HepG2 (cell line): ENCODE measurements around the gene CA10. TPM values are rescaled to one million over a fixed set of nuclear protein-coding genes. Genes with fewer than 3 reads are reported as not detected.

Experiments used
- ATAC-seq: fragments of 200-7000 bp; cut with Tn5 transposase; 3 replicates; pipeline ENCODE4 v1.9.1; 2020; ENCODE audit warnings: mild to moderate bottlenecking, moderate library complexity
- BruUV-seq: library from RNA; stranded (reverse); fragments of 400-500 nt; replicated peaks from 2 replicates; lab custom pipeline; 2021; lab: Mats Ljungman, UMichigan
- CTCF ChIA-PET: fragments of 300-600 bp; formaldehyde crosslinking; extraction: SDS; loops from one replicate; lab custom pipeline; 2021; ENCODE audit warnings: low total read pairs, inconsistent platforms, low intra/inter-chr PET ratio; lab: Yijun Ruan, JAX
- POLR2A ChIA-PET: fragments of 350-600 bp; sonication (Branson Sonifier 250); formaldehyde crosslinking; loops from one replicate; lab custom pipeline; 2020; ENCODE audit warnings: antibody characterized with exemption, inconsistent platforms; lab: Yijun Ruan, JAX
- DNase-seq: peaks from one replicate; pipeline ENCODE4 v3.0.0-alpha.2; 2015; ENCODE audit warnings: low spot score
- FAIRE-seq: peaks from 3 replicates; lab custom pipeline; 2011; peaks lifted over from hg19 to GRCh38; lab: Jason Lieb, UNC
- H2AFZ ChIP-seq: one replicate; pipeline ENCODE4 v1.6.1; 2011; ENCODE audit warnings: low read length, inconsistent platforms
- H3K27ac ChIP-seq: fragments of 300-600 bp; 3 replicates; pipeline ENCODE4 v1.8.0; 2011; ENCODE audit warnings: mixed run types, mild to moderate bottlenecking, mixed read lengths, low read length, inconsistent platforms; ENCODE audit not compliant: insufficient read depth; ENCODE audit errors: extremely low read length
- H3K27me3 ChIP-seq, 2 experiments: fragments of 200-600 bp in 1 of 2; 2 replicates in 1 of 2; 3 replicates in 1 of 2; pipeline versions ENCODE4 v1.6.0 to v1.8.0; 2011; ENCODE audit warnings: low read length in 2 of 2, mild to moderate bottlenecking in 2 of 2, moderate library complexity in 2 of 2, inconsistent platforms in 1 of 2; ENCODE audit not compliant: insufficient read depth in 2 of 2, control insufficient read depth in 1 of 2
- H3K36me3 ChIP-seq, 2 experiments: fragments of 200-600 bp in 1 of 2; replicated peaks in 1 of 2; 2 replicates in 1 of 2; 3 replicates in 1 of 2; pipeline versions ENCODE4 v1.5.1 to v1.8.0; 2011; ENCODE audit warnings: low read length in 2 of 2, inconsistent platforms in 1 of 2; ENCODE audit not compliant: insufficient read depth in 2 of 2, control insufficient read depth in 1 of 2
- H3K4me1 ChIP-seq: 2 replicates; pipeline ENCODE4 v1.5.1; 2012; ENCODE audit warnings: low read length, inconsistent platforms; ENCODE audit not compliant: insufficient read depth
- H3K4me2 ChIP-seq: 2 replicates; pipeline ENCODE4 v1.6.0; 2011; ENCODE audit warnings: low read depth, low read length, inconsistent platforms
- H3K4me3 ChIP-seq, 3 experiments: fragments of 200-600 bp in 1 of 3; sonication (generic), shearing (Covaris generic) in 1 of 3; replicated peaks in 1 of 3; 2 replicates each; pipeline ENCODE4 v1.5.1; 2011 to 2016; ENCODE audit warnings: low read length in 3 of 3, inconsistent platforms in 2 of 3, low read depth in 2 of 3, mild to moderate bottlenecking in 2 of 3, control low read depth in 1 of 3, mixed read lengths in 1 of 3; ENCODE audit not compliant: insufficient read depth in 1 of 3
- H3K79me2 ChIP-seq: one replicate; pipeline ENCODE4 v1.6.1; 2011; ENCODE audit warnings: low read length, inconsistent platforms; ENCODE audit not compliant: insufficient read depth
- H3K9ac ChIP-seq: 2 replicates; pipeline ENCODE4 v1.6.0; 2011; ENCODE audit warnings: mild to moderate bottlenecking, low read depth, low read length, inconsistent platforms; ENCODE audit not compliant: insufficient read depth
- H3K9me3 ChIP-seq: 2 replicates; pipeline ENCODE4 v1.5.1; 2012; ENCODE audit warnings: mild to moderate bottlenecking, low read length
- H4K20me1 ChIP-seq: 2 replicates; pipeline ENCODE4 v1.6.0; 2011; ENCODE audit warnings: inconsistent platforms, mild to moderate bottlenecking, low read length, moderate library complexity; ENCODE audit not compliant: insufficient read depth
- ISX ChIP-seq: sonication (generic); formaldehyde crosslinking; conservative IDR thresholded peaks from 2 replicates; pipeline ENCODE4 v1.5.0; 2020; ENCODE audit warnings: missing genetic modification reagents
- MTF2 ChIP-seq: sonication (generic); formaldehyde crosslinking; IDR thresholded peaks from 2 replicates; pipeline ENCODE4 v1.5.0; 2020; ENCODE audit warnings: missing genetic modification reagents, borderline replicate concordance
- SNAI1 ChIP-seq: sonication (generic); formaldehyde crosslinking; IDR thresholded peaks from 2 replicates; pipeline ENCODE4 v1.5.0; 2020; ENCODE audit warnings: mild to moderate bottlenecking, missing genetic modification reagents, borderline replicate concordance
- SP4 ChIP-seq: sonication (generic); formaldehyde crosslinking; IDR thresholded peaks from 2 replicates; pipeline ENCODE4 v1.8.1; 2023; ENCODE audit warnings: mild to moderate bottlenecking, missing genetic modification reagents
- TOPORS ChIP-seq: sonication (generic); formaldehyde crosslinking; IDR thresholded peaks from 2 replicates; pipeline ENCODE4 v1.8.0; 2023; ENCODE audit warnings: mild to moderate bottlenecking, missing genetic modification reagents
- ZFP1 ChIP-seq: IDR thresholded peaks from 2 replicates; pipeline ENCODE4 v1.6.1; 2016
- ZNF136 ChIP-seq: sonication (generic); formaldehyde crosslinking; IDR thresholded peaks from 2 replicates; pipeline ENCODE4 v1.8.1; 2022; ENCODE audit warnings: low read depth, mild to moderate bottlenecking, moderate library complexity, missing genetic modification reagents
- ZNF292 ChIP-seq: sonication (generic); formaldehyde crosslinking; IDR thresholded peaks from 2 replicates; pipeline ENCODE4 v1.8.1; 2022; ENCODE audit warnings: mild to moderate bottlenecking, low read depth, missing genetic modification reagents, borderline replicate concordance
- ZNF558 ChIP-seq: sonication (generic); formaldehyde crosslinking; IDR thresholded peaks from 2 replicates; pipeline ENCODE4 v1.9.0; 2022; ENCODE audit warnings: mild to moderate bottlenecking, missing genetic modification reagents, borderline replicate concordance
- ZNF598 ChIP-seq: sonication (generic); formaldehyde crosslinking; IDR thresholded peaks from 2 replicates; pipeline ENCODE4 v1.5.1; 2020; ENCODE audit warnings: mild to moderate bottlenecking, missing genetic modification reagents, borderline replicate concordance
- ZNF780A ChIP-seq: sonication (generic); formaldehyde crosslinking; IDR thresholded peaks from 2 replicates; pipeline ENCODE4 v1.8.0; 2022; ENCODE audit warnings: mild to moderate bottlenecking, missing genetic modification reagents, moderate library complexity
- WGBS: methylation state at CpG from one replicate; pipeline ENCODE4 v1.1.6; 2017; ENCODE audit warnings: low lambda C conversion rate; 5-methylcytosine and 5-hydroxymethylcytosine counted together
- in situ Hi-C: cut with HindIII; loops from 2 replicates; pipeline ENCODE4 v1.10.0; 2017; ENCODE audit warnings: low pct_unique_long_range_greater_than_20kb; ENCODE audit not compliant: extremely low pct_ligation_motif_present
- intact Hi-C: fragments of 100-400 bp; cut with micrococcal nuclease; formaldehyde crosslinking; loops from one replicate; pipeline ENCODE4 v1.10.0; 2022; ENCODE audit not compliant: unreplicated experiment
- polyA plus RNA-seq, 8 experiments: library from polyadenylated mRNA; depleted of rRNA in 3 of 8; stranded (reverse) in 7 of 8; unstranded in 1 of 8; fragments of >200 nt; fragmentation: Illumina TruSeq in 4 of 8; extraction: Trizol in 4 of 8; gene quantifications; 2 replicates each; pipeline versions ENCODE4 v1.2.1 to v1.2.3, GENCODE V29; 2011 to 2016; ENCODE audit warnings: low read depth in 4 of 8, missing spikeins in 1 of 8, mixed read lengths in 1 of 8; ENCODE audit not compliant: insufficient read depth in 1 of 8
- total RNA-seq, 5 experiments: library from RNA; depleted of rRNA; stranded (reverse); fragments of >200 nt; fragmentation: Illumina TruSeq; extraction: Trizol; gene quantifications; 2 replicates each; pipeline ENCODE4 v1.2.3, GENCODE V29; 2016; ENCODE audit warnings: low read depth in 1 of 5
- TF ChIP-seq, protein P1 (sequence below): sonication (generic); formaldehyde crosslinking; IDR thresholded peaks from 2 replicates; pipeline ENCODE4 v1.9.0; 2021; ENCODE audit warnings: missing genetic modification reagents, mild to moderate bottlenecking, borderline replicate concordance
- TF ChIP-seq, protein P2 (sequence below): sonication (generic); formaldehyde crosslinking; conservative IDR thresholded peaks from 2 replicates; pipeline ENCODE4 v1.8.0; 2022; ENCODE audit warnings: mild to moderate bottlenecking, moderate library complexity, missing genetic modification reagents

CA10 gene
- total and polyA plus RNA-seq, 2 of the 13 experiments (the other 11 are each of a cell fraction or from before 2014, with no cell fraction given) = not detected

DNA sequence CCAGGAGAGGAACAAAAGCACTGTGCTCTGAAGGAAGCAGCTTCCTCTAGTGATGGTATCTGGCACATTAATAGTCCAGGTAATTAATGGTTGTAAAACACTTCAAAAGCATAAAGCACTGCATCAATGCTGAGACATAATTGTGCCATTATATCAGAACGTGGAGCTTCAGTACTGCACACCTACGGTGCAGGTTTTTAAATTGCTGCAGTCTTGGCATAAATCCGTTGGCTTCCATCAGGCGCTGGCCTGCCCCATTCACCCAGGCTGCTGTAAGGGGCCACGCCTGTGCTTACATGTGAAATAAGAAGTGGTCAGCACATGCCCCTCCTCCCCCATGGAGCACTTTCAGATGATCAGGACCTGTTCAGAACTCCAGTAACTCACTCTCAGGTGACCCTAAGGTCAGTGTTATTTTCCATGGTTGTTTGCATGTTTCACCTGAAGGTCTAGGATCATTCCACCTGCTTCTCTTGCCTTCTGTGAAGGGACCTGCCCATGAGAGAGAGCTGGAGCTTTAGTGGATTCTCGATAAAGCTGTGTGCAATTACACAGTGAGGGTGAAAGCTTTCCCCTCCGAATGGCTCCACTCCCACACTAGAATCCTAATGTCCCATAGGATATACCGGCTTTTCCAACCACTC, 345.3 kb downstream of the CA10 start:
- Histone ChIP-seq H3K27ac (no peak overlapping the region), H3K4me3 (no peak overlapping the region), H3K4me1 (no peaks in the 10 kb centered on the region), H3K36me3 (no peaks in the 10 kb centered on the region), H3K9me3 (no peaks in the 10 kb centered on the region), H3K27me3 (no peaks in the 10 kb centered on the region), H3K4me2 (no peak overlapping the region), H4K20me1 (no peaks in the 10 kb centered on the region), H3K9ac (no peak overlapping the region), H2AFZ (no peak overlapping the region), H3K79me2 (no peaks in the 10 kb centered on the region)
- intact Hi-C loops (no loop called here), in situ Hi-C loops (no loop called here)
- TF ChIP-seq ZNF780A (CRISPR knock-in tag) (no peak), SNAI1 (CRISPR knock-in tag) (no peak), ZNF136 (CRISPR knock-in tag) (no peak), ZNF598 (no peak), SP4 (CRISPR knock-in tag) (no peak), ZNF292 (CRISPR knock-in tag) (no peak), TOPORS (no peak), ISX (no peak), ZNF558 (CRISPR knock-in tag) (no peak), ZFP1 (CRISPR knock-in tag) (no peak), MTF2 (CRISPR knock-in tag) (no peak)
- TF ChIP-seq, protein P1, sequence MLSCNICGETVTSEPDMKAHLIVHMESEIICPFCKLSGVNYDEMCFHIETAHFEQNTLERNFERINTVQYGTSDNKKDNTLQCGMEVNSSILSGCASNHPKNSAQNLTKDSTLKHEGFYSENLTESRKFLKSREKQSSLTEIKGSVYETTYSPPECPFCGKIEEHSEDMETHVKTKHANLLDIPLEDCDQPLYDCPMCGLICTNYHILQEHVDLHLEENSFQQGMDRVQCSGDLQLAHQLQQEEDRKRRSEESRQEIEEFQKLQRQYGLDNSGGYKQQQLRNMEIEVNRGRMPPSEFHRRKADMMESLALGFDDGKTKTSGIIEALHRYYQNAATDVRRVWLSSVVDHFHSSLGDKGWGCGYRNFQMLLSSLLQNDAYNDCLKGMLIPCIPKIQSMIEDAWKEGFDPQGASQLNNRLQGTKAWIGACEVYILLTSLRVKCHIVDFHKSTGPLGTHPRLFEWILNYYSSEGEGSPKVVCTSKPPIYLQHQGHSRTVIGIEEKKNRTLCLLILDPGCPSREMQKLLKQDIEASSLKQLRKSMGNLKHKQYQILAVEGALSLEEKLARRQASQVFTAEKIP (CRISPR knock-in tag) = no peak
- TF ChIP-seq, protein P2, sequence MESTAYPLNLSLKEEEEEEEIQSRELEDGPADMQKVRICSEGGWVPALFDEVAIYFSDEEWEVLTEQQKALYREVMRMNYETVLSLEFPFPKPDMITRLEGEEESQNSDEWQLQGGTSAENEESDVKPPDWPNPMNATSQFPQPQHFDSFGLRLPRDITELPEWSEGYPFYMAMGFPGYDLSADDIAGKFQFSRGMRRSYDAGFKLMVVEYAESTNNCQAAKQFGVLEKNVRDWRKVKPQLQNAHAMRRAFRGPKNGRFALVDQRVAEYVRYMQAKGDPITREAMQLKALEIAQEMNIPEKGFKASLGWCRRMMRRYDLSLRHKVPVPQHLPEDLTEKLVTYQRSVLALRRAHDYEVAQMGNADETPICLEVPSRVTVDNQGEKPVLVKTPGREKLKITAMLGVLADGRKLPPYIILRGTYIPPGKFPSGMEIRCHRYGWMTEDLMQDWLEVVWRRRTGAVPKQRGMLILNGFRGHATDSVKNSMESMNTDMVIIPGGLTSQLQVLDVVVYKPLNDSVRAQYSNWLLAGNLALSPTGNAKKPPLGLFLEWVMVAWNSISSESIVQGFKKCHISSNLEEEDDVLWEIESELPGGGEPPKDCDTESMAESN (CRISPR knock-in tag) = no peak
- BruUV-seq = no TSS peak
- no peak for ATAC-seq
- WGBS = 1% methylated on average over 8 of the region's 8 CpGs
- DNase-seq = no peak
- CTCF ChIA-PET = no interaction called here
- no peak for FAIRE-seq
- POLR2A ChIA-PET = no interaction called here
